Transverse colon (tissue), 4 donors: ENCODE measurements around the gene TIMELESS. TPM values are rescaled to one million over a fixed set of nuclear protein-coding genes. Genes with fewer than 3 reads are reported as not detected.

Experiments used
- DNase-seq: peaks from one replicate; pipeline ENCODE4 v3.0.0-alpha.2; 2019
- H3K27ac ChIP-seq, 4 donors: fragments of 200-600 bp; sonication (generic); 2 replicates each; pipeline ENCODE4 v1.5.1; 2016 to 2018; ENCODE audit warnings: inconsistent platforms in 4 of 4
- H3K27me3 ChIP-seq: fragments of 200-600 bp; sonication (generic); 2 replicates; pipeline ENCODE4 v1.5.1; 2017; ENCODE audit warnings: inconsistent platforms
- H3K36me3 ChIP-seq, 4 donors: fragments of 200-600 bp; sonication (generic); 2 replicates each; pipeline ENCODE4 v1.5.1; 2017 to 2019; ENCODE audit warnings: inconsistent platforms in 4 of 4
- H3K4me1 ChIP-seq, 4 donors: fragments of 200-600 bp; sonication (generic); 2 replicates each; pipeline ENCODE4 v1.5.1; 2017 to 2020; ENCODE audit warnings: inconsistent platforms in 4 of 4
- H3K4me3 ChIP-seq, 4 donors: fragments of 200-600 bp; sonication (generic); 1 replicate in 1 of 4; 2 replicates in 3 of 4; pipeline versions ENCODE4 v1.5.1 to v1.6.1; 2017 to 2019; ENCODE audit warnings: inconsistent platforms in 4 of 4
- H3K9me3 ChIP-seq, 2 donors: fragments of 200-600 bp; sonication (generic); 2 replicates each; pipeline ENCODE4 v1.5.1; 2017 to 2019; ENCODE audit warnings: inconsistent platforms in 2 of 2
- EP300 ChIP-seq: sonication (generic); formaldehyde crosslinking; IDR thresholded peaks from one replicate; pipeline ENCODE4 v1.6.1; 2017; ENCODE audit warnings: antibody characterized with exemption, low read depth
- POLR2A ChIP-seq: fragments of 450-650 bp; IDR thresholded peaks from one replicate; pipeline ENCODE4 v1.6.1; 2016; ENCODE audit warnings: antibody characterized with exemption, mild to moderate bottlenecking, moderate library complexity
- POLR2AphosphoS5 ChIP-seq, 3 donors: sonication (generic); formaldehyde crosslinking; IDR thresholded peaks; one replicate each; pipeline ENCODE4 v1.6.1; 2016; ENCODE audit warnings: antibody characterized with exemption in 3 of 3
- WGBS, 2 donors: methylation state at CpG; one replicate each; pipeline ENCODE4 v1.1.5; 2018; ENCODE audit warnings: low coverage in 1 of 2; 5-methylcytosine and 5-hydroxymethylcytosine counted together
- in situ Hi-C, 4 donors: fragments of 200-750 bp; cut with MboI; loops; one replicate each; pipeline versions ENCODE4 v1.15.0 to v1.15.1; 2017; ENCODE audit warnings: low sequenced_read_pairs in 3 of 4, low pct_ligation_motif_present in 1 of 4, low pct_unique_long_range_greater_than_20kb in 1 of 4
- intact Hi-C: fragments of 100-400 bp; cut with DNase I; formaldehyde crosslinking; loops from one replicate; pipeline ENCODE4 v1.15.1; 2023; ENCODE audit warnings: low total_unique reads
- total RNA-seq, 4 donors: library from RNA; depleted of rRNA; stranded (reverse); fragments of >200 nt; gene quantifications; one replicate each; pipeline ENCODE4 v1.1.0, GENCODE V29; 2016
- TF ChIP-seq, protein P1 (sequence below), 5 experiments: fragments of 200-600 bp in 3 of 5; fragments of 450-650 bp in 2 of 5; sonication (generic) in 3 of 5; IDR thresholded peaks; 1 replicate in 2 of 5; 2 replicates in 3 of 5; pipeline ENCODE4 v1.5.1; 2016 to 2017; ENCODE audit warnings: antibody characterized with exemption in 5 of 5, inconsistent platforms in 3 of 5, mild to moderate bottlenecking in 2 of 5, moderate library complexity in 1 of 5

The TIMELESS gene
- total RNA-seq, 4 donors from 2014 or later, result 0.75 to 7.8 (median 3.9) TPM

GRCh38 chr12:56414401-56414800 is 34.8 kb downstream of the TIMELESS start:
- in situ Hi-C loops, result no loop called here
- TF ChIP-seq, protein P1, sequence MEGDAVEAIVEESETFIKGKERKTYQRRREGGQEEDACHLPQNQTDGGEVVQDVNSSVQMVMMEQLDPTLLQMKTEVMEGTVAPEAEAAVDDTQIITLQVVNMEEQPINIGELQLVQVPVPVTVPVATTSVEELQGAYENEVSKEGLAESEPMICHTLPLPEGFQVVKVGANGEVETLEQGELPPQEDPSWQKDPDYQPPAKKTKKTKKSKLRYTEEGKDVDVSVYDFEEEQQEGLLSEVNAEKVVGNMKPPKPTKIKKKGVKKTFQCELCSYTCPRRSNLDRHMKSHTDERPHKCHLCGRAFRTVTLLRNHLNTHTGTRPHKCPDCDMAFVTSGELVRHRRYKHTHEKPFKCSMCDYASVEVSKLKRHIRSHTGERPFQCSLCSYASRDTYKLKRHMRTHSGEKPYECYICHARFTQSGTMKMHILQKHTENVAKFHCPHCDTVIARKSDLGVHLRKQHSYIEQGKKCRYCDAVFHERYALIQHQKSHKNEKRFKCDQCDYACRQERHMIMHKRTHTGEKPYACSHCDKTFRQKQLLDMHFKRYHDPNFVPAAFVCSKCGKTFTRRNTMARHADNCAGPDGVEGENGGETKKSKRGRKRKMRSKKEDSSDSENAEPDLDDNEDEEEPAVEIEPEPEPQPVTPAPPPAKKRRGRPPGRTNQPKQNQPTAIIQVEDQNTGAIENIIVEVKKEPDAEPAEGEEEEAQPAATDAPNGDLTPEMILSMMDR (IDR thresholded peaks at IDR 0.05), result no peak
- TF ChIP-seq EP300 (no peak), POLR2A (no peak), POLR2AphosphoS5 (IDR thresholded peaks at IDR 0.05) (no peak)
- H3K27me3 ChIP-seq, result no peaks in the 10 kb centered on the region
- WGBS, 2 donors, result 91 to 100% methylated on average over 1 to 3 of the region's 3 CpGs
- intact Hi-C loops, result no loop called here
- H3K27ac ChIP-seq, result no peak overlapping the region
- H3K4me1 ChIP-seq, result no peaks in the 10 kb centered on the region
- no peak overlapping the region for H3K4me3 ChIP-seq
- no peak for DNase-seq
- no peaks in the 10 kb centered on the region for H3K36me3 ChIP-seq
- H3K9me3 ChIP-seq, result no peaks in the 10 kb centered on the region

DNA sequence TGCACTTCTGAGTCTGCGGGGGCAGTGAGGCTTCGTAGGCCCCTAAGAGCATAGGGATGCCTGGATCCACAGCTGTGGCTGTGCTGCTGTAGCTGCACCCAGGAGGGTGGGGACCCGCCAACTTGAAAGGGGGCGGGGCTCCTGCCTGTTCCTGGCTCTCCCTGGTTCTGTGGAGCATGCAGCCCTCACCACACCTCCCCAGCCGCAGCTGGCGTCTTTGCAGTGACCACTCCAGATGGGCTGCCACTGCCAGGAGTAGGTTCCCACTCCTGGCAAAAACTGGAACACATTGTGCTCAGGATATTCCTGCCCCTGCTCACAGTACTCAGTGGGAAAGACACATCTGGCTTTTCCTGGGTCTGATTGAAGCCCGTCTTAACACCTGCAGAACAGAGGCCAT is 35.8 kb downstream of the TIMELESS start:
- no peak for TF ChIP-seq EP300
- TF ChIP-seq, protein P1 (IDR thresholded peaks at IDR 0.05), result no peak
- TF ChIP-seq POLR2A, result no peak
- TF ChIP-seq POLR2AphosphoS5 (IDR thresholded peaks at IDR 0.05), result no peak
- intact Hi-C loops, result no loop called here
- H3K27me3 ChIP-seq, result no peaks in the 10 kb centered on the region
- 89% methylated on average over 3 of the region's 7 CpGs; no CpG with 5 or more reads in 1 of the 2 donors for WGBS, 2 donors
- H3K36me3 ChIP-seq, result no peaks in the 10 kb centered on the region
- H3K9me3 ChIP-seq, result no peaks in the 10 kb centered on the region
- no peak overlapping the region for H3K27ac ChIP-seq
- no peak overlapping the region for H3K4me3 ChIP-seq
- DNase-seq, result no peak
- H3K4me1 ChIP-seq, result no peaks in the 10 kb centered on the region
- in situ Hi-C loops, result no loop called here

- TF ChIP-seq, protein P1 (IDR thresholded peaks at IDR 0.05), result no peak
- TF ChIP-seq POLR2AphosphoS5 (IDR thresholded peaks at IDR 0.05) (no peak), POLR2A (no peak), EP300 (no peak)
- WGBS, 2 donors, result 70 to 91% methylated on average over 2 to 6 of the region's 6 CpGs
- no peaks in the 10 kb centered on the region for H3K27me3 ChIP-seq
- intact Hi-C loops, result no loop called here
- no peak overlapping the region for H3K27ac ChIP-seq
- in situ Hi-C loops, result no loop called here
- no peak for DNase-seq
- H3K9me3 ChIP-seq, result no peaks in the 10 kb centered on the region
- H3K36me3 ChIP-seq, result no peaks in the 10 kb centered on the region
- H3K4me1 ChIP-seq, result no peaks in the 10 kb centered on the region
- no peak overlapping the region for H3K4me3 ChIP-seq
These were observed 37.2 kb downstream of the TIMELESS start for GRCh38 chr12:56411781-56412639.

DNA sequence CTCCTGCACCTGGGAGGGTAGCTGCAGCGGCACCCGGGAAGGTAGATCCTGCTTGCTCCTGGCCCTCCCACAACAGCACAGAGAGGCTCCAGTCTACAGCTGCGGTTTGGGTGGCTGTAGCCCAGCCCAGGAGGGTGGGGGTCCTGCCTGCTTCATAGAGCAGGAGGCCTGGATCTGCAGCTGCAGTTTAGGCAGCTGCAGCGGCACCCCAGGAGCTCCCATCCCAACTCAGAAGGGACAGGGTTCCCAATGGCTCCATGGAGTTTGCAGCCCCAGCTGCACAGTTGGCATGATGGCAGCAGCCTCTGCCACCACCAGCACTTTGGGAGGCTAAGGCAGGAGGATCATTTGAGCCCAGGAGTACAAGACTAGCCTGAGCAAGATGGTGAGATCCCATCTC is 38.5 kb downstream of the TIMELESS start:
- Histone ChIP-seq H3K9me3 (no peaks in the 10 kb centered on the region), H3K36me3 (no peaks in the 10 kb centered on the region), H3K27ac (no peak overlapping the region), H3K4me3 (no peak overlapping the region), H3K27me3 (no peaks in the 10 kb centered on the region), H3K4me1 (no peaks in the 10 kb centered on the region)
- no peak for DNase-seq
- in situ Hi-C loops, result no loop called here
- intact Hi-C loops, result no loop called here
- TF ChIP-seq EP300 (no peak), POLR2A (no peak), POLR2AphosphoS5 (IDR thresholded peaks at IDR 0.05) (no peak)
- TF ChIP-seq, protein P1 (IDR thresholded peaks at IDR 0.05), result no peak
- WGBS, 2 donors, result 87% methylated on average over 4 of the region's 4 CpGs; no CpG with 5 or more reads in 1 of the 2 donors
